NCI-H187 treated with DMSO at 0.1 percent for 48 hours (cell line): Measurements from ENCODE around the gene ASAH2B.

Experiments
- DNase-seq: peaks from one replicate; lab custom pipeline; 2025; lab: John Stamatoyannopoulos, UW

ASAH2B gene

DNA sequence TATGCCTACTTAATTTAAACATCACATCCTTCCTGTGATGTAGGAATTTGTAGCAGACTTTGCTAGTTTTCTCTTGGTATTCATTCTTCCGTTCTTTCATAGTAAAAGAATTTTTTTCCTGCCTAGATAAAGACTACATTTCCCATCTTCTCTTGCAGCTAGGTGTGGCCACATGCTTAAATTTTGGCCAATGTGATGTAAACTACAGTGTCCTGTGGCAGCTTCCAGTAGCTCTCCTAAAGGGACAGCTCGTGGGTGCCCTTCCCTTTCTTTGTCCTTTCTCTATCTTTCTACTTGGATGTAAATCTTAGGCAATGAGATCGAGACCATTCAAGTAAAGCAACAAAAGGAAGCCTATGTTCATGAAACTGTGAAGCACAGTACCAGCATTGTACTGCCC lies 58.6 kb downstream of the ASAH2B start:
- no peak for DNase-seq

DNA sequence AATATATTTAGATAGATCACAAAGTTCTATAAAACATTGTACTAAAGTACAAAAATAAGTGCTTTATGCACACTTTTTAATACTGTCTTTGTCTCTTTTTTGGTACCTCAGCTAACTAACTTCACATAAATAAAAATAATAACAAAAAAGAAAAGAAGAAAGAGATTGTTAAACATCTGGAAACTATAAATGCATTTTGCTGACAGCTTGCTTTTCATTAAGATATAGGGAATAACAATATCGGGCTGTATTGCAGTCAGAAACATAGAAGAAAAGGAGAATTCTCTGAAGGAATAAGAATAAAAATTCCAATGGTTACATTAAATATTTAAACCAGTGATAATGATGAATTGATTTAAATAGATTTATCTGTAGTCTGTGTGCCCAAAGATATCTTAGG lies 59.9 kb downstream of the ASAH2B start:
- no peak for DNase-seq

DNA sequence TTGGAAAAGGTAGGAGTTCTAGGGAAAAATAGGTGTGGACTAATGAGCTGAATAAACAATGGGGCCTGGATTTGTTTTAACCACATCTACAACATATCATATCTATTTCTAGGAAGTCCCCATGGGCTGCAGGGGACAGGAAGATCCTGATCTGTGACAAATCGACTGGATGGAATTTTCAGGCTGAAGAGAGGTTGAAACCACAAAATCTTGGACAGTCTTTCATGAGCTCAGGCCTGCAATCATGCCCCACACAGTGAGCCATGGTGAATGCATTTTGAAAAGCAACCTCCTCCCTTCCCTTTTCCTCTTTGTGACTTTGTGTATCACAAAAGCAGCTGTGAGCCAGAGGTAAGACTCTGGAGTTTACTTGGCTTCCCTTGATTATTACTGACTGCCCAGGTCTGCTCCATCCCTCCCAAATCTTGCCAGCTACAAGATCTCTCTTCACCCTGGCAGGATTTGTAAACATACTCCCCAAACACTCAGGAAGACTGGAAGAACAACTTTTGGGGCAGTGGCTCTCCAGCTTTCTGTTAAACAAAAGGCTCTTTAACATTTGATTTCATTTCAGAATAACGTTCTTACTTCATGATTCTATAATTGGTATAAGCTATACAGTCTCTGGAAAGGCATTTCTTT lies 66.4 kb downstream of the ASAH2B start:
- DNase-seq = no peak

DNA sequence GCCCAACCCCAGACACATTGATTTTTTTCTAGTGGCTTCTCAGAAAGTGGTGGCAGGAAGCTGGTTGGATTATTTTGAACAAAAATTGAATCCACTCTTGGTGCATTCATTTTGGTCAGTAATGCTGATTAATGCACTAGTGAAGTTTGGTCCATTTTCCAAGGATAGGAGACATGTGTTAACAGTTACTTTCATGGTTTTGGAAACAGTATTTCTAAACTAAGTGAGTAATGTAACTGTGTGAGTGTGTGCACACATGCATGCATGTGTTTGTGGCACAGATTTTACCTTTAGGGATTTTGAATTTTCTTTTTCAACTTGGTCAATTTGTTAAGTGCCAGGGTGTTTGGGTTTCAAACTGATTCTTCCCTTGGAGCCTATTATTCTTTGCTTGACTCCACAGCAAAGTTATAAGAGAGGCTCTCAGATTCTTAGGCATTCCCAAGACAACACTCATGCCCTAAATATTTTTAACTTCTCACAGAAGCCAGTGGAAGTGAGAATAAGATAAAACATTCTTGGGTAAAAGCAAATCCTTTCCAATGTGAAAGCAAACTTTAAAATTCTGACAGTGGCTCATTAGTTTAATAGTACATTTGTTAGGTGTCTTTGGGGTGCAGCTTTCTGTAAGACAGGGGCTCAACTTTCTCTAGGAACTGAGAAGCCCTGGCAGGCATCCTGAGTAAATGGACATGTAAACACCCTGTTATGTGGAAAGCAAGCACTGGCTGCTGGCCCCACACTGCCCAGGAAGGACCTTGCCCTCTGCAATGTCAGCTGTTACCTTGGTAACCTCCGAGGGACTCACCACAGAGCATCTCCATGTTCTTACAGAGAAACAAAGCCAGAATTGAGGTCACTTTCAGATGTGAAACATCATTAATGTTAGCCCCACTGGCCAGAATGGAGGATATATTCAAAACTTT lies 68.4 kb downstream of the ASAH2B start:
- DNase-seq = no peak
